ENCODE measurements around the gene CACNA1C.

The CACNA1C gene

DNA sequence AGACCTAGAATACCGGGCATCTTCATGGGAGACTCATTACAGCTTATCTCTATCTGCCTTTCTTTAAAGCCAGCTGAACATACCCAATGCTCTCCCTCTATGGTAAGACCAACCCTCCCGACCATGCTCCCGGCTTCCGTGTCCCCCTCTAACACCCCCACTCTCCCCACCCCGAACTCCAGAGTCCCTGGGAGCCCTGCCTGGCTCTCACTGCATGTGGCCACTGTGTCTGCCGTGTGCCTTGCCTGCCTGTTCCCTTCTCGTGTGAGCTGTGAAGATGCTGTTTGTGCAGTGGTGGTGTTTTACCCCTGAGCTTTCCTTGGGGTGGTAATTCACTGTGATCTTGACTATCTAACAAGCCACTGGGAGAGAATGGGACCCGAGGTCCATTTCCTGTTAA is 595.6 kb downstream of the CACNA1C start:
- DNase-seq (ENCODE audit: low spot score): no peak

DNA sequence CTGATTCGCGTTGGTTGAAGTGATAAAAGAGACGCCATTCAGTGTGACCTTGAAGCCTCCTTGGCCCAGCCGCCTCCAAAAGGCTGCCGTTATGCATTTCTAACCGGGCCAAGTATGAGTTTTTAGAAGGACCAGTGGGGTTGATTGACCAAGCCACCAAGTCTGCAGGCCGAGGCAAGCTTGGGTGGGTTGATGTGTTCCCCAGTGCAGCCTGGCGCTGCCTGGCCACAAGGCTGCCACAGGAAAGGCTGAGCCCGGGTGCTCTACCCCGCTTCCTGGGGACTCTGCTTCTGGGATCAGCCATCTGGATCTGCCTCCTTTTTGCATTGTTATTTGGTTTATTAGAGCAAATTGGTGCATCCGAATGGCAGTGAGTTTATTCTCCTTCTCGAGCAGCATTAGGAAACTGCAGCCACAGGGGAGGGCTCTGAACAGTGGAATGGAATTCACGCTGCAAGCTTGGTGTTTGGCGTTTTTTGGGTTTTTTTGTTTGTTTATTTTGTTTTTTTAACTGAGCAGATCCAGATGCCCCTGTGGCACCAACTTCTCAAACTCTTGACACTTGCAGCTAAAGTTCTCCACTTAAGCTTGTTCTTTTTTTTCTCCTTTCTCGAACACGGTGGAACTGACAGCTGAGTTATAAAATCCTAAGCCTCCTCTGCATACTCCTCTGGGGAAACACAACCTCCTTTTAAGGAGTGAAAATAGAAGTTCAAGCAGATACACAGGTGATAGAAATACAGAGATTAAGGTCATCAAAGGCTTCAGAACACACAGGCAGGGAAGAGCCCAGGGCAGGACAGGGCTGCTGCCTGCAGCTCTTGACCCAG is 596.6 kb downstream of the CACNA1C start:
- no peak for DNase-seq (ENCODE audit: low spot score)

DNA sequence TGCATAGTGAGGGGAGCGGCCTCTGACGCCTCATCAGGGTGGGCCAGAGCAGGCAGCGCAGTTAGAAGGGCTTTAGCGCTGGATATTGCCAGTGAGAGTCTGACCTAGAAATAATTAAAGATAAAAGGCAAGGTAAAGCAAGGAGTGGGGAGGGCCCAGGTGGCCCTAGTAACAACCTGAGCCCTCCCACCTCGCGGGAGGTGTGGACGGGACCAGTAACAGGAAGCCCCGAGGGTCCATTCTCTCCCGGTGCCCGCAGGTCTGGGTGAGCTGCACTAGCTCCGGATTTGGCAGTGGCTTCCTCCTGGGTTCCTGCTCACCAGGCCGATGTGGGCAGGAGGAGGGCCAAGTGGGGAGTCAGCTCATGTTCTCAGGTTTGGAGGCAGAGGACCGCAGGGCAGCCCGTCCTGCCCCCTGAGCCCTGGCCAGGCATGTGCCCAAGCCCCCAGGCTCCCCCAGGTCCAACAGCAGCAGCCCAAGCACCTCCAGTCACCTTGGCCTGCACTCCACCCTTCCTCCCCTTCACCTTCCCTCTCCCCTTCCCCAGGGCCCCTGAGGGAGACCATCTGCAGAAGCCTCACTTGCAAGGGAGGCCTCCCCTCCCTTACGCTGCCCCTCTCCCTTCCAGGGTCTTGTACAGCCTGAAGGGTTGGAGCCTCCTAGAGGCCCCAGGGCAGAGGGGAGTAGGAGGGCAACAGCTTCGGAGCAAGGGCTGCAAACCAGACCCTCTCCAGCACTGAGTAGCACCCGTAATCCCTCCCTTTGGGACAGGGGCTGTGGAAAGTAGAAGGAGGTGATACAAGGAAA is 597.7 kb downstream of the CACNA1C start:
- no peak for DNase-seq (ENCODE audit: low spot score)

DNA sequence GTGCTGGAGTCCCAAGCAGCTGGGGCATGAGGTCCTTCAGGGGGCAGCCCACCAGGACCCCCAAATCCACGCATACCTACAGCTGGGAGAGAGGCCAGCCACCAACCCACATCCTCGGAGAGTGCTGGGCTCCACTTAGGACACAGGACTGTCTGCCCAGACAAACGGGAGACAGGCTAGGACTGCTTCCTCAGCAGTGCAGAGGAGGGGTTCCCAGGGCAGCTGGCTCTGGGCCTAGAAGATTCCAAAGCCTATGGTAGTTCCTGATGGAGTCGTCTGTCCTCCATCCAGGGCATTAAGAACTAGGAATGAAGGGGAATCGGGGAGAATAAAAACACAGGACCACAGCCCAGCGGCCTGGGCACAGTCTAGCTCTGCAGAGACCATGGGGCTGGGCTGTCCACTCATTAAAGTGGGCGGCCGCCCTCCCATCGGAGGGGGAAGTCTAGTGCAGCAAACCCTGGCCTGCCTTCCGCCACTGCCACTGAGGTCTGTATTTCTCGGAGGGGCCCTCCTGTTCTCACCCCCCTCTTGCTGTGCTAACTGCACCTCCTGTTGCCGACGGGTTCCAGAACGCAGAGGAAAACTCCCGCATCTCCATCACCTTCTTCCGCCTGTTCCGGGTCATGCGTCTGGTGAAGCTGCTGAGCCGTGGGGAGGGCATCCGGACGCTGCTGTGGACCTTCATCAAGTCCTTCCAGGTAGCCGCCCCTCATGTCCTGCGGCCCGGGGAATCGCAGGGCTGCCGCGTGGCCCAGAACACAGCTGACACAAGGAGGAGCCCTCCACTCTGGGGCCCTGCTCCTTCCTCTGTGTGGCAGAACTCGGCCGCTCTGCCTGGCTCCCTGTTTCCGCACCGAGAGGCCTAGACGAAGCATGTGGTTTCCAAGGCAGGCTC is 598.5 kb downstream of the CACNA1C start:
- DNase-seq (ENCODE audit: low spot score): no peak

DNA sequence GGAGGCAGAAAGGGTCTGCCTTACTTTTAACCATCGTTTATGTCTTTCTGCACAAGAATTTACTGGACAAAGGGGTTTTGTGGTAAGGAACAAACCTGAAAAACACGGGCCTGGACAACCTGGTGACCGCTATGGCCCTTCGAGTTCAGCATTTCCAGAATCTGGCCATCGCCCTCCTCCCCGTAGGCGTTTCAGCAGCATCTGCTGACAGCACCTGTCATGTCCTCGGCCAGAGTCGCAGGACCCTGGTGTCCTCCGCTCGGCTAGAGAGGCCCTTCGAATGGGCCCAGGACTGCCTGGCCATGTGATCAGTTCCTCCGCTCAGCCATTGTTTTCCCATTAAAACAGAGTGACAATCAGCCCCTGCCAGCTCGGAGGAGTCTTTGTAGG is 599.2 kb downstream of the CACNA1C start:
- DNase-seq (ENCODE audit: low spot score): no peak

DNA sequence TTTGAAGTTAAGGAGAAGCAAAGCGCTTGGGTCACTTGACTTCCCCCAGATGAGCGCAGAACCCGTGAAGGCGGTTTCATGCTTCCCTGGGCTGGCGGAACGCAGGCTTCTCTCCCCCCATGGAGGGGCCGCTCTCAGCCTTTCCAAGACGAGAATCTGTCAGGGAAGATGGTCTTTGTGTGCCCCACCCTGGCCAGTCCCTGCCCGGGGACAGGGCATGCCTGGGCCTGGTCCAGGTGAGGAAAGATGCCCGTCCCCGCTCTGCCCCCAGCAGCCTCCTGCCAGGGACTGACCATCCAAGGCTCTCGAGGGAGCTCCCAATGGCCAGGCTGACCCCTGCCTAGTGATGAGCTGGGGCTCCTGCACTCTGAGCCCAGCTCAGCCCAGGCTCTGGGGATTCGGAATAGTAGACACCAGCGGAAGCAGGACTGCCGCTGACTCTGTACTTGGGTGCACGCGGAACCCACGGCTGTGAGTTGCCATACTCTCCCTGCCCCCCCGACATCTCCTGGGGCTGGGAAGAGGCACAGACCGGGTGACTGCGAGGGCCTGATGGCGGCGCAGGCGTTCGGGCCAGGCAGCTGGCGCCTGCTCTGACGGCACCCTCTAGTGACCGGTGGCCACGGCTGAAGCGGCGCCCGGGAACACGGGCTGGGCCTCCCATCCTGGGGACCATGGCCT is 599.8 kb downstream of the CACNA1C start:
- no peak for DNase-seq (ENCODE audit: low spot score)

DNA sequence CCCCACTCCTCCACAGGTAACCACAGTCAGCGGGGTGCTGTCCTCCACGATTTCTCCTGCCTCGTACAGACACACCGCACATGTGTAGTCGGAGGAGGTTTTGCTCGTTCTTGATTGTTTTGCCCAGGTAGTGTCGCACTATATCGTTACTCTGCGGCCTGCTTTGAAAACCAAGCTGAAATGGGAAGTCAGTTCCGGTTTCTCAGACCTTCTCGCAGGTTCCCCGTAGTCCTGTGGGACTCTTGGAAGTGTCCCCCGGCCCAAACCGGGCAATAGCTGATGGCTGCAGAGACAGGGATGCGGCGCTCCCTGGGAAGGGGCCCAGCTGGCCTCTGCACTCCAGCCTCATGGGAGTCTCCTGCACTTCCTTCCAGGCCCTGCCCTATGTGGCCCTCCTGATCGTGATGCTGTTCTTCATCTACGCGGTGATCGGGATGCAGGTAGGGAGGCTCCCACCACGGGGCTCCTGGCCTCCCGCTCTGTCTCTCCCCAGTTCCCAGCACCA is 600.7 kb downstream of the CACNA1C start:
- DNase-seq (ENCODE audit: low spot score): no peak

DNA sequence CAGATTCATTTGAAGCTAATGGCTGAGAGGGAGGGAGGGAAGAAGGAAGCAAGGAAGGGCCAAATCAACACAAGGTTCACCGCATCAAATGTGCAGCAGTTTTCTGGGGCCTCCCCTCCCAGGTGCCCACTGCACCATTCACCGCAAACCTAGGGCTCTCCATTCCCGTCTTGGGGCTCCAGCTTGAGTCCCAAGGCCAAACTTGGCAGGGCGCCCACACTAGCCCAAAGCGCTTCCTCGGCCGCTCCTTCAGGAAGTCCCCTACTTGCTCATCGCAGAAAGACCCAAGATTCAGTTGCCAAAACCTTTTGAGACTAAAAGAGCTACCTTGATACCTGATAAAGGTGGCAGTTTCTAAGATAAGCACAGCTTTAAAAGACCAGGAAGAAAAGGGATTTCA is 601.5 kb downstream of the CACNA1C start:
- no peak for DNase-seq (ENCODE audit: low spot score)

DNA sequence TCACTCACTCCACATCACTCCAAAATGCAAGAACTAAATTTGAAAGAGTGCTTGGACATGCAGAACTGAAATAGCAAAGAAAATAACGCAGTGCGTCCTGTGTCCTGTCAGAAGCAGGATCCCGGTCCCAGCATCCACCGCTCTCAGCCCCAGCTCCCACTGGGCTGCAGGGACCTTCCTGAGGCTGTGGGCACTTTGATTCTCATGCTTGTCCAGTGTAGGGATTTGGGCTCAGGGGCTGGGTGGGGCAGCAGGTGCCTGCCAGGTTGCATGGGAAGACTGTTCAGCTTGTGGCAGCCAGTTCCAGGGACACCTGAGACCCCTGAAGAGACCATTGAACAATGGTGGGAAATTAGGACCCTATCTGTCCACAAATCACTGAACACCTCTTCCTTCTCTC is 602.0 kb downstream of the CACNA1C start:
- no peak for DNase-seq (ENCODE audit: low spot score)

DNA sequence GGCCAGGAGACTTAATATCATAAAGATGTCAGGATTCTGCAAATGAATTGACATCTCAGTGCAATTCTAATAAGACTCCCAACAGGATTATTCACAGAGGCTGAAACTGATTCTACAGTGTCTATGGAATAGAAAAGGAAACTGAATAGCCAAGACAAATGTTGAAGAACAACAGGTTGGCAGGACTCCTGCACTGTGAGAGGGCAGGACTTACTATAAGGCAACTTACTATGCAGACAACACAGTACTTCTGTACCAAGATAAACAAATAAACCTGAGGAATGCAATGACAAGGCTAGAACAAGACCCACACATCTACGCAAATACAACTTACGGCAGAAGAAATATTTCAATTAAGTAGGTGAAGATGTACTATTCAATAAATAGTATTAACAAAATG is 609.7 kb downstream of the CACNA1C start:
- DNase-seq (ENCODE audit: low spot score): no peak

DNA sequence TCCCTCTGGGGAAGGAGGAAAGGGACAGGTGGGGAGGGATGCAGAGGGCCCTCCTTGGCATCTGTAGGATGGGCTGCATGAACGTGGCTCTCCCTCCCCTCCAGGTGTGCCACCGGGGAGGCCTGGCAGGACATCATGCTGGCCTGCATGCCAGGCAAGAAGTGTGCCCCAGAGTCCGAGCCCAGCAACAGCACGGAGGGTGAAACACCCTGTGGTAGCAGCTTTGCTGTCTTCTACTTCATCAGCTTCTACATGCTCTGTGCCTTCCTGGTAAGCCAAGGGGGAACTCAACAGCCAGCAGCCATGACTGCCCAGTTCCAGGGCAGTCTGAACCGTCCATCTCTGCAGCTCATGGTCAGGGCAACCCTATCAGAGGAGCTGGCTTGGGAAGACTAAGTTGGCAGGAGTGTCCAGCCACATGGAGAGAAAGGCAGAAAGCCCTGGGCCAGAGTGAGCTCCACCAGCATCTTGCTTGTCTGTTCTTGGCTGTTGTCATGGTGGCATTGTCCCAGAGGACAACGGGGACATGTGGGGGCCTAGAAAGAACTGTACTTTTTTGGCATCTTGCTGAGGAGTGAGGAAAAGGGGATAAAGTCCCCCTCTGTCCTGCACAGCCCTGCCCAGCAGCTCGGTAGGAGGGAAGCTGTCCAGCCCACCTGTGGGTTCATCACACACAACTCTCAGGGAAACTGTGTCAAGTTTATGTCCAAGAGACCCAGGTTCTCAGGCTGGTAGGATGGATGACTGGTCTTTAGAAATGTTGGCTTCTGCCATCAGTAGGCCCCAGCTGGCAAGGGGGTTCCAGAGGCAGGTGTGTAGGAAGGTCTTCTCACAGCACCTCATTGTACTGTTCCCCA is 612.2 kb downstream of the CACNA1C start:
- DNase-seq (ENCODE audit: low spot score): no peak

DNA sequence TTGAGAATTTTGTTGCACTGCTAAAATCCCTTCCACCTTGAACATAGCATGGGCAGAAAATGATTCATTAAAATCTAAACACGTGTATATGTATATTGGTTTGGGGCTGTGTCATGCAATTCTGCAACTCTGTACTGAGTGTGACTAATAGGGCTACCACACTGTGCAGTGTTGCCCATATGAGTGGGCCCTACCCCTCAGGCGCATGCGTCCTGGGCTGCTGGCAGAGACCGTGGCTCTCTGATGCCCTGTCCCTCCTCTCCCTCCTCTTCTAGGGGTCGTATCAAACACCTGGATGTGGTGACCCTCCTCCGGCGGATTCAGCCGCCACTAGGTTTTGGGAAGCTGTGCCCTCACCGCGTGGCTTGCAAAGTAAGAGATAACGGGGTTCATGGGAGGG is 613.6 kb downstream of the CACNA1C start:
- DNase-seq (ENCODE audit: low spot score): no peak

DNA sequence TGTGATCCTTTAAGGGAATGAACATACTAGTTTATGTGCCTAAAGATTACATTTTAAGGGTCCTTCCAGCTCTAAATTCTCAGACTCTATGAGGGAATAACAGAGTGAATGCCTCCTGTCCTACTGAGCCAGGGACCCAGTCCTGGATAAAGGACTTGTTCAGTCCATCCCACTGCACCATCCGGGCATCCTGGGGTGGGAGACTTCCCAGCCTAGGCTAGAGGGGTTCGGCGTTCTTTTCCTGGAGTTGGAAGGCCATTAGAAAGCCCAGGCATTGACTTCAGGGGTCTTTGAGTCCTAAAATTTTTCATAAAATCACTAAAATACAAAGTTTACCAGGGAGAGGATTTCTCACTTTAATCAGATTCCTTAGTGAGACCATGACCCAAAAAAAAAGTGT is 614.1 kb downstream of the CACNA1C start:
- DNase-seq (ENCODE audit: low spot score): no peak

DNA sequence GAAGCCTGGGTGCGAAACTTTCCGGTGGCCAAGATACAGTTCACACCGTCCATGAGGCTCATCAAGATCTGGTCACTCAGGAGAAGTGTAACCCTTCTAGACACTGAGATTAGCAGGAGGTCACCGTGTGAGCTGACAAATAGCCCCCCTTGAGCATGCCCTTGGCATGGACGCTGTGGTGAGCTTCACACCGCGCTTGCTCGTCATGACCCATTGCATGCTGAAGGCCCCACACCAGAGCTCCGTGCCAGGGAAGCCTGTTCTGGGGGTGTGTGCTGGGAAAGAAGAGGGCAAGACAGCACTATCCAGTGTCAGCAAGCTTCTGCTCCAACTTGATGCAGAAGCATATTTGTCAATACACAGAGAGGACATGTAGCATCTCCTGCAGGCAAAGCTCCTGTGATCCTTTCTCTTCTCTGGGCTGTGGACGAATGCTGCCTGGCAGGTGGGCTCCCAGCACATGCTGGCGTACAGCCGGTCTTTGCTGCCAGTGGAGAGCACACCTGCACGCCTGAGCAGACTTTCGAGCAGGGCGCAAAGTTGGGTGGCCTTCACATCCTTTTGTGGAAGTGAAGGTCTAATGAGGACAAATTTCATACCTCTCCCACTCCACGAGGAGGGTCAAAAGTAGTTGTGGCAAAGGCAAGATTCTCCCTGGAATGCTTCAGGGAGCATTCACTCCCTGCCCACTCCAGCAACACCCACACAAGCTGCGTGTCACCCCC is 615.1 kb downstream of the CACNA1C start:
- no peak for DNase-seq (ENCODE audit: low spot score)

DNA sequence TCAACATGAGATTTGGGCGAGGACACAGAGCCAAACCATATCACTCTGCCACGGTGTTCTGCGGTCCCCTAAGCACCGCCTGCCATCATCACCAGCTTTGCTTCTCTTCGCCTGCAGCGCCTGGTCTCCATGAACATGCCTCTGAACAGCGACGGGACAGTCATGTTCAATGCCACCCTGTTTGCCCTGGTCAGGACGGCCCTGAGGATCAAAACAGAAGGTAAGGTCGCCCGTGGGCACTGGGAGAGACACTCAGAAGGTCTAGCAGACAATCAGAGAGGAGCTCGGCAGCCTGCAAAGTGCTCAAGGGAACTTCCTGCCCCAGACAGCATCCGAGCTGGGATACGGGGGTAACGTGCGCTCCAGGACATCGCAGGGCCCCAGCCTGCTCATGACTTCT is 616.0 kb downstream of the CACNA1C start:
- DNase-seq (ENCODE audit: low spot score): no peak

DNA sequence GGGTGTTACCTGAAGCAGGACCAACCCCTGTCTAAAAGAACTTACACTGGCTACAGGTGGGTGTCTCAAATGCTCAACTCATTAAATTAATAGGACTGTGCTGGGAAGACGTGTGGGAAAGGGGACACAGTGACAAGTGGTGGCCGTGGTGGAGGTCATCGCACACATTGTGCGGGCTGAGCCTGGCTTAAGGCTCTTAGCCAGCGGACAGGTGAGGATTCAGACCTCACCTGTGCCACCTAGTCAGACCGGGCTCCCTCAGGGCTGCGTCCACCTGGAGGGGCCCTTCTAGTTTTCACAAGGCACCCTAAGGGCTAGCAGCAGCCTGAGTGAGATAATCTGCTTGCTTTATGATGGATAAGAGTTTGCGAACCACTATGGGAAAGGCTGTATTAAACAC is 616.8 kb downstream of the CACNA1C start:
- no peak for DNase-seq (ENCODE audit: low spot score)

DNA sequence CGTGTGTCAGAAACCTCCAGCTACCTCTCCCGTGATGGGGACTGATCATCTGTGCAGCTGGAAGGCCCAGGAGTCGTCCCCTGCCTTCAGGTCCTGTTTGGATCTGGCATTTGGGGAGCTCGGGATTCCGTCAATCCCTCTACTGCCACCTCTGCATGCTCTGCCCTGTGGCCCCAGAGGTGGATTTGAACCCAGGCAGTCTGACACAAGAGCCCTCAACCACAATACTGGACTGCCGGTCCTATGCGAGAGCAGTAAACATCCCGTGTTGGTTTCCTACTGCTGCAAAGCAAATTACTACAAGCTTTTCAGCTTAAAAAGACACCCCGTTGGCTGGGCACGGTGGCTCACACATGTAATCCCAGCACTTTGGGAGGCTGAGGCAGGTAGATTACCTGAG is 620.1 kb downstream of the CACNA1C start:
- no peak for DNase-seq (ENCODE audit: low spot score)

DNA sequence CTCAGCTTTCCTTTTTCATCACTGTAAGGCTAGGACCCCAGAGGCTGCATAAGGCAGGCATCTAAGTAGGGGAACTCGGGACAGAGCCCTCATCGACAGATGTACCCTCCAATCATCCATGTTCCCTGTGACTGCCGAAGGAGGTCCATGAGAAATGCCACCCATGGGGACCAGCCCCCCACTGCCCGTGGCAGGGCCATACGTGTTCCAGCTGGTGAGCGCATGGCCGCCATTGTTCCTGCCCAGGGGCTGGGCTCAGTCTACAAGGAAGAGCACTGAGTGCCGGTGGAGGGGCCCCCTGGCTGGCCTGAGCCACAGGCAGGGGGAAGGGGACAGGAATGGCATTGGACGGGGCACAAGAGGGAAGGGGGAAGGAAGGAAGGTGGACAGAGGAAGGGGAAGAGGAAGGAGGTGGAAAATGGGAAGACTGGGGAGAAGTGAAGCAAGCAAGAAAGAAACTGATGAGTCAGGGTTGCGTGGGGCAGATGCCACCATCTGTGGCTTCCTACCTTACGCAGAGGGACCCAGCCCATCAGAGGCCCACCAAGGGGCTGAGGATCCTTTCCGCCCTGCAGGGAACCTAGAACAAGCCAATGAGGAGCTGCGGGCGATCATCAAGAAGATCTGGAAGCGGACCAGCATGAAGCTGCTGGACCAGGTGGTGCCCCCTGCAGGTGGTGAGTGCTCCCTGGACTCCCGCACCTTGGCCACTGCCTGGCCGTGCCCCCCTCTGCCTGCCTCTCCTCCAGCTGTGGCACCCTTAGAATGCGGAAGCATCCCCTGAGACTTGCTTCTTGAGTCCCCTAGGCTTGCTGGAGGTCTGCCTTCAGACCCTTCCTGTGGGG is 621.4 kb downstream of the CACNA1C start:
- DNase-seq (ENCODE audit: low spot score): no peak

DNA sequence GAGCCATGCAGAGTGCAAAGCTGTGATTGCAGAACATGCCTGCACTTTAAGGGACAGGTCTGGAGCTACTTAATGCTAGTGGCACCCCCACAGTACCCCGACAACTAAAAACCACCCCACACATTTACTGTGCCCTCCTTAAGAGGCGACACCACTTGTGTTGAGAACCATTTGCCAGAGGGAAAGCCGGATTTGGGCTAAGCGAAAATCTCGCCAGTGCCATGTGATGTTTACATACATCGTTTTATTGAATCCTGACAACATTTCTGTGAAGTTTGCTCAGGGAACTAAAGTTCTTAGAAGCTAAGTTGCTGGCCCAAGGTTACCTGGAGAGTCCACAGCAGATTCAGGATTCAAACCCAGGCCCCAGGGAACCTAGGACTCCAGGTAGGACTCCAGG is 623.0 kb downstream of the CACNA1C start:
- DNase-seq (ENCODE audit: low spot score): no peak

Measured in GM03348 (cell line).